SK-N-SH treated with all-trans-retinoic acid at 6 μM for 48 hours (cell line): Measurements from ENCODE around the gene GCNT3.

Source experiments
- ATAC-seq: fragments of 200-7000 bp; cut with Tn5 transposase; 3 replicates; pipeline ENCODE4 v1.9.1; 2020; ENCODE audit warnings: mild to moderate bottlenecking, moderate library complexity
- ARNTL ChIP-seq: fragments of 450-650 bp; formaldehyde crosslinking; IDR thresholded peaks from 2 replicates; pipeline ENCODE4 v1.5.0; 2020; ENCODE audit warnings: low read depth, mild to moderate bottlenecking, moderate library complexity, borderline replicate concordance
- BACH2 ChIP-seq: fragments of 250-450 bp; sonication (Bioruptor Pico); IDR thresholded peaks from 2 replicates; pipeline ENCODE4 v1.9.0; 2021; ENCODE audit warnings: mild to moderate bottlenecking, borderline replicate concordance
- CREB5 ChIP-seq: fragments of 250-450 bp; sonication (Bioruptor Pico); IDR thresholded peaks from 2 replicates; pipeline ENCODE4 v1.5.1; 2020; ENCODE audit warnings: low read depth, mild to moderate bottlenecking, moderate library complexity
- CSRNP3 ChIP-seq: fragments of 250-450 bp; sonication (Bioruptor Pico); IDR thresholded peaks from 2 replicates; pipeline ENCODE4 v1.5.1; 2021; ENCODE audit warnings: mild to moderate bottlenecking, moderate library complexity
- ESRRG ChIP-seq: fragments of 250-450 bp; sonication (Bioruptor Pico); IDR thresholded peaks from 2 replicates; pipeline ENCODE4 v1.6.1; 2021; ENCODE audit warnings: mild to moderate bottlenecking
- GLIS3 ChIP-seq: fragments of 250-450 bp; sonication (Bioruptor Pico); IDR thresholded peaks from 2 replicates; pipeline ENCODE4 v1.5.0; 2020; ENCODE audit warnings: mild to moderate bottlenecking, moderate library complexity
- ISL1 ChIP-seq: fragments of 250-450 bp; sonication (Bioruptor Pico); IDR thresholded peaks from 2 replicates; pipeline ENCODE4 v2.1.2; 2022; ENCODE audit warnings: mild to moderate bottlenecking, moderate library complexity
- OSR1 ChIP-seq: fragments of 250-450 bp; sonication (Bioruptor Pico); IDR thresholded peaks from 2 replicates; pipeline ENCODE4 v1.8.0; 2022; ENCODE audit warnings: moderate library complexity, mild to moderate bottlenecking, inconsistent platforms
- PATZ1 ChIP-seq: fragments of 250-450 bp; sonication (Bioruptor Pico); IDR thresholded peaks from 2 replicates; pipeline ENCODE4 v1.8.0; 2020; ENCODE audit warnings: mild to moderate bottlenecking, moderate library complexity, borderline replicate concordance
- POU6F1 ChIP-seq: fragments of 250-450 bp; sonication (Bioruptor Pico); IDR thresholded peaks from 2 replicates; pipeline ENCODE4 v1.8.0; 2021; ENCODE audit warnings: low read depth, mild to moderate bottlenecking, moderate library complexity, borderline replicate concordance
- PPARA ChIP-seq: fragments of 250-450 bp; sonication (Bioruptor Pico); IDR thresholded peaks from 2 replicates; pipeline ENCODE4 v1.5.0; 2020; ENCODE audit warnings: mild to moderate bottlenecking, borderline replicate concordance
- RARB ChIP-seq: fragments of 250-450 bp; sonication (Bioruptor Pico); IDR thresholded peaks from 2 replicates; pipeline ENCODE4 v1.8.0; 2021; ENCODE audit warnings: mild to moderate bottlenecking, moderate library complexity
- SNAI2 ChIP-seq: fragments of 250-450 bp; sonication (Bioruptor Pico); IDR thresholded peaks from 2 replicates; pipeline ENCODE4 v1.5.0; 2020; ENCODE audit warnings: mild to moderate bottlenecking, moderate library complexity
- TCF4 ChIP-seq: fragments of 250-450 bp; sonication (Bioruptor Pico); IDR thresholded peaks from 2 replicates; pipeline ENCODE4 v1.8.0; 2021; ENCODE audit warnings: mild to moderate bottlenecking, moderate library complexity, borderline replicate concordance
- TOX ChIP-seq: fragments of 250-450 bp; sonication (Bioruptor Pico); IDR thresholded peaks from 2 replicates; pipeline ENCODE4 v1.8.0; 2021; ENCODE audit warnings: mild to moderate bottlenecking, moderate library complexity, borderline replicate concordance
- TSHZ2 ChIP-seq: fragments of 250-450 bp; sonication (Bioruptor Pico); IDR thresholded peaks from 2 replicates; pipeline ENCODE4 v1.5.0; 2020; ENCODE audit warnings: mild to moderate bottlenecking, moderate library complexity
- ZC3H10 ChIP-seq: fragments of 250-450 bp; sonication (Bioruptor Pico); IDR thresholded peaks from 2 replicates; pipeline ENCODE4 v1.5.1; 2021; ENCODE audit warnings: mild to moderate bottlenecking, moderate library complexity
- ZFP3 ChIP-seq: fragments of 250-450 bp; sonication (Bioruptor Pico); IDR thresholded peaks from 2 replicates; pipeline ENCODE4 v1.5.0; 2020; ENCODE audit warnings: mild to moderate bottlenecking, moderate library complexity
- ZFP30 ChIP-seq: fragments of 450-650 bp; formaldehyde crosslinking; IDR thresholded peaks from 2 replicates; pipeline ENCODE4 v1.5.0; 2022; ENCODE audit warnings: mild to moderate bottlenecking, moderate library complexity
- ZNF565 ChIP-seq: fragments of 450-650 bp; formaldehyde crosslinking; conservative IDR thresholded peaks from 2 replicates; pipeline ENCODE4 v1.5.0; 2020; ENCODE audit warnings: low read depth, mild to moderate bottlenecking, moderate library complexity
- ZNF70 ChIP-seq: fragments of 450-650 bp; formaldehyde crosslinking; IDR thresholded peaks from 2 replicates; pipeline ENCODE4 v1.5.0; 2020; ENCODE audit warnings: mild to moderate bottlenecking, moderate library complexity
- ZNF8 ChIP-seq: fragments of 450-650 bp; formaldehyde crosslinking; IDR thresholded peaks from 2 replicates; pipeline ENCODE4 v1.5.0; 2020; ENCODE audit warnings: mild to moderate bottlenecking, moderate library complexity

The GCNT3 gene

GRCh38 chr15:59622289-59622688 is 10.7 kb downstream of the GCNT3 start (continued):
- no peak for TF ChIP-seq PATZ1 (CRISPR knock-in tag)

GRCh38 chr15:59632714-59633113 is 21.1 kb downstream of the GCNT3 start:
- TF ChIP-seq ZC3H10 (CRISPR knock-in tag): no peak
- TF ChIP-seq PPARA: no peak
- no peak for TF ChIP-seq BACH2 (CRISPR knock-in tag)
- no peak for TF ChIP-seq CREB5 (CRISPR knock-in tag)
- no peak for TF ChIP-seq GLIS3
- no peak for TF ChIP-seq PATZ1 (CRISPR knock-in tag)
- TF ChIP-seq ESRRG (CRISPR knock-in tag): no peak
- no peak for TF ChIP-seq ZNF8 (CRISPR knock-in tag)
- TF ChIP-seq ZFP3 (CRISPR knock-in tag): no peak
- TF ChIP-seq RARB: no peak
- TF ChIP-seq POU6F1: no peak
- no peak for TF ChIP-seq ZNF565 (CRISPR knock-in tag)
- TF ChIP-seq SNAI2 (CRISPR knock-in tag): no peak
- no peak for TF ChIP-seq TSHZ2 (CRISPR knock-in tag)
- TF ChIP-seq ZFP30: no peak
- TF ChIP-seq ARNTL (CRISPR knock-in tag): no peak
- TF ChIP-seq ZNF70 (CRISPR knock-in tag): no peak
- no peak for TF ChIP-seq TOX (CRISPR knock-in tag)
- peak; percentile 83 for ATAC-seq

- no peak for ATAC-seq
- TF ChIP-seq RARB: no peak
- TF ChIP-seq CREB5 (CRISPR knock-in tag): no peak
- no peak for TF ChIP-seq SNAI2 (CRISPR knock-in tag)
- TF ChIP-seq ZC3H10 (CRISPR knock-in tag): no peak
- no peak for TF ChIP-seq TOX (CRISPR knock-in tag)
- no peak for TF ChIP-seq TCF4 (CRISPR knock-in tag)
- no peak for TF ChIP-seq GLIS3
- TF ChIP-seq PATZ1 (CRISPR knock-in tag): no peak
- TF ChIP-seq OSR1: no peak
- TF ChIP-seq ISL1: no peak
- no peak for TF ChIP-seq ARNTL (CRISPR knock-in tag)
- TF ChIP-seq PPARA: no peak
- no peak for TF ChIP-seq ZFP3 (CRISPR knock-in tag)
- no peak for TF ChIP-seq CSRNP3 (CRISPR knock-in tag)
- TF ChIP-seq POU6F1: no peak
These were observed 24.6 kb downstream of the GCNT3 start for GRCh38 chr15:59636184-59636583.
